Spleen (tissue), 11 donors: ENCODE measurements around the gene LIPE. TPM values are rescaled to one million over a fixed set of nuclear protein-coding genes. Genes with fewer than 3 reads are reported as not detected.

Source experiments
- DNase-seq: peaks from one replicate; pipeline ENCODE4 v3.0.0-alpha.2; 2020
- H3K27ac ChIP-seq, 8 donors: fragments of 200-600 bp; sonication (generic) in 7 of 8; 1 replicate in 4 of 8; 2 replicates in 4 of 8; pipeline versions ENCODE4 v1.5.0 to v1.8.0; 2016 to 2021; ENCODE audit warnings: inconsistent platforms in 4 of 8, mild to moderate bottlenecking in 4 of 8, moderate library complexity in 1 of 8
- H3K27me3 ChIP-seq, 7 donors: fragments of 200-600 bp; sonication (generic) in 6 of 7; replicated peaks in 1 of 7; 1 replicate in 4 of 7; 2 replicates in 3 of 7; pipeline versions ENCODE4 v1.5.0 to v1.8.0; 2016 to 2021; ENCODE audit warnings: inconsistent platforms in 3 of 7, mild to moderate bottlenecking in 1 of 7
- H3K36me3 ChIP-seq, 6 donors: fragments of 200-600 bp; sonication (generic) in 5 of 6; 1 replicate in 4 of 6; 2 replicates in 2 of 6; pipeline versions ENCODE4 v1.5.0 to v1.8.0; 2016 to 2021; ENCODE audit warnings: inconsistent platforms in 2 of 6
- H3K4me1 ChIP-seq, 6 donors: fragments of 200-600 bp; sonication (generic) in 5 of 6; 1 replicate in 3 of 6; 2 replicates in 3 of 6; pipeline versions ENCODE4 v1.5.0 to v1.8.0; 2016 to 2021; ENCODE audit warnings: inconsistent platforms in 3 of 6
- H3K4me3 ChIP-seq, 8 donors: fragments of 200-600 bp; sonication (generic) in 7 of 8; 1 replicate in 4 of 8; 2 replicates in 4 of 8; pipeline versions ENCODE4 v1.5.0 to v1.8.0; 2016 to 2021; ENCODE audit warnings: inconsistent platforms in 4 of 8, mild to moderate bottlenecking in 4 of 8, moderate library complexity in 2 of 8
- H3K9me3 ChIP-seq, 8 donors: fragments of 200-600 bp; sonication (generic) in 7 of 8; 1 replicate in 4 of 8; 2 replicates in 4 of 8; pipeline versions ENCODE4 v1.5.0 to v1.8.0; 2016 to 2021; ENCODE audit warnings: inconsistent platforms in 4 of 8
- POLR2A ChIP-seq, 3 donors: fragments of 450-650 bp; IDR thresholded peaks; one replicate each; pipeline ENCODE4 v1.5.1; 2017; ENCODE audit warnings: antibody characterized with exemption in 3 of 3, mild to moderate bottlenecking in 1 of 3
- POLR2AphosphoS5 ChIP-seq, 3 donors: sonication (generic); formaldehyde crosslinking; IDR thresholded peaks; one replicate each; pipeline ENCODE4 v1.5.1; 2017; ENCODE audit warnings: antibody characterized with exemption in 3 of 3
- WGBS, 5 donors: extraction: QIAGEN DNeasy Blood & Tissue Kit in 3 of 5; methylation state at CpG; one replicate each; pipeline versions ENCODE4 v1.1.5 to v1.1.7; 2013 to 2018; 5-methylcytosine and 5-hydroxymethylcytosine counted together
- intact Hi-C: fragments of 100-400 bp; cut with DNase I; formaldehyde crosslinking; loops from one replicate; pipeline ENCODE4 v1.15.0; 2023; ENCODE audit warnings: low total_unique reads
- polyA plus RNA-seq, 3 donors: library from polyadenylated mRNA; stranded (reverse); fragments of 200-250 nt; gene quantifications; one replicate each; pipeline ENCODE4 v1.2.1, GENCODE V29; 2013
- total RNA-seq, 7 donors: library from RNA; depleted of rRNA in 3 of 7; stranded (reverse); fragments of >200 nt in 3 of 7; fragmentation: NEBNext Ultra II Directional in 4 of 7; extraction: Animal tissue kit (Norgen Biotek cat#: 25700) in 4 of 7; gene quantifications; one replicate each; pipeline versions ENCODE4 v1.1.0 to v1.2.1, GENCODE V29; 2016 to 2021
- TF ChIP-seq, protein P1 (sequence below), 11 experiments: fragments of 200-600 bp in 7 of 11; fragments of 450-650 bp in 4 of 11; sonication (generic) in 4 of 11; IDR thresholded peaks in 8 of 11; conservative IDR thresholded peaks in 3 of 11; 1 replicate in 7 of 11; 2 replicates in 4 of 11; pipeline versions ENCODE4 v1.4.0 to v1.8.0; 2016 to 2021; ENCODE audit warnings: antibody characterized with exemption in 11 of 11, inconsistent platforms in 4 of 11, mild to moderate bottlenecking in 1 of 11
- donor health status: healthy with polysubstance abuse.
- donor health status: DM: no; HTN: no; CAD: no; lungs with moderate emphysema.
- donor health status: DM: no; HTN: no; CAD: no.
- donor health status: Bipolar disorder and iron deficiency.
- donor health status: healthy.
- donor health status: DM: no; HTN: no; CAD: no.
- donor health status: DM: yes; HTN: yes; CAD: no.

The LIPE gene
- total and polyA plus RNA-seq, 10 donors = 20.6 to 43.7 (median 25.2) TPM

DNA sequence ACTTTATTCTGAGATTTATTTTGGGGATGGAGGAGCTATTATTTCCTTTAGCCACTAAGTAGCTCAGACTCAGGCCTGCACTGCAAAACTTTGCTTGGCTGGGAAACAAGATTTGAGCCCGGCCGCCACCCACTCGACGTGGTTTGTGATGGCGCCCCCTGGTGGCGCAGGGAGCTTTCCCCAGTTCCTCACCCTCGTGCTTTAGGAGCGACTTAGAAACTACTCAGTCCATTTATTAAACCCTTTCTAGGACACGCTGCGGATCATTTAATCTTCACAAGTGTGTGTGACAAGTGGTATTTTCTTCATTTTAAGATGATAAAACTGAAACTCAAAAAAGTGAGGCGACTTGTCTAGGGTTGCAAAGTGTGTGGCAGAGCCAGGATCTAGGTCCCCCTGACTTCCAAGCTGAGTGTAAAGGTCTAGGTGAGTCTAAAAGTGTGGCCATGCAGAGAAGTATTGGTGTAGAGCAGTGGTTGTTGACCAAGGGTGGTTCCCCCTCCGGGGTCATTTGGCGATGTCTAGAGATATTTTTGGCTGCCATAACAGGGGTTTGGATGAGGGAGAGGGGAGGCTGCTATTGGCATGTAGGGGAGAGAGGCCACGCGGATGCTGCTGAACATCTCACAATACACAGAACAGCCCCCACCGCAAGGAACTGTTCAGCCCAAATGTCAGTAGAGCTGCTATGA, 13.3 kb upstream of the LIPE start:
- no peak overlapping the region for H3K27ac ChIP-seq
- H3K4me1 ChIP-seq = peaks cover 6 to 35% (median 14%) of the 10 kb centered on the region in 6 donors
- TF ChIP-seq POLR2AphosphoS5 (IDR thresholded peaks at IDR 0.05) (peak in 1 of 3 donors; percentile 47), POLR2A (IDR thresholded peaks at IDR 0.05) (no peak)
- TF ChIP-seq, protein P1, sequence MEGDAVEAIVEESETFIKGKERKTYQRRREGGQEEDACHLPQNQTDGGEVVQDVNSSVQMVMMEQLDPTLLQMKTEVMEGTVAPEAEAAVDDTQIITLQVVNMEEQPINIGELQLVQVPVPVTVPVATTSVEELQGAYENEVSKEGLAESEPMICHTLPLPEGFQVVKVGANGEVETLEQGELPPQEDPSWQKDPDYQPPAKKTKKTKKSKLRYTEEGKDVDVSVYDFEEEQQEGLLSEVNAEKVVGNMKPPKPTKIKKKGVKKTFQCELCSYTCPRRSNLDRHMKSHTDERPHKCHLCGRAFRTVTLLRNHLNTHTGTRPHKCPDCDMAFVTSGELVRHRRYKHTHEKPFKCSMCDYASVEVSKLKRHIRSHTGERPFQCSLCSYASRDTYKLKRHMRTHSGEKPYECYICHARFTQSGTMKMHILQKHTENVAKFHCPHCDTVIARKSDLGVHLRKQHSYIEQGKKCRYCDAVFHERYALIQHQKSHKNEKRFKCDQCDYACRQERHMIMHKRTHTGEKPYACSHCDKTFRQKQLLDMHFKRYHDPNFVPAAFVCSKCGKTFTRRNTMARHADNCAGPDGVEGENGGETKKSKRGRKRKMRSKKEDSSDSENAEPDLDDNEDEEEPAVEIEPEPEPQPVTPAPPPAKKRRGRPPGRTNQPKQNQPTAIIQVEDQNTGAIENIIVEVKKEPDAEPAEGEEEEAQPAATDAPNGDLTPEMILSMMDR (IDR thresholded peaks at IDR 0.05 in 8 of 11, conservative IDR thresholded peaks at IDR 0.05 in 3 of 11) = peak; percentile 62 to 96 (median 89)
- DNase-seq = peak; percentile 94
- 23 to 30% (median 27%) methylated on average over 16 of the region's 16 CpGs for WGBS, 5 donors
- no peak overlapping the region for H3K4me3 ChIP-seq
- no peaks in the 10 kb centered on the region for H3K27me3 ChIP-seq
- H3K9me3 ChIP-seq = no peaks in the 10 kb centered on the region
- H3K36me3 ChIP-seq = no peaks in the 10 kb centered on the region
- intact Hi-C loops = no loop called here

DNA sequence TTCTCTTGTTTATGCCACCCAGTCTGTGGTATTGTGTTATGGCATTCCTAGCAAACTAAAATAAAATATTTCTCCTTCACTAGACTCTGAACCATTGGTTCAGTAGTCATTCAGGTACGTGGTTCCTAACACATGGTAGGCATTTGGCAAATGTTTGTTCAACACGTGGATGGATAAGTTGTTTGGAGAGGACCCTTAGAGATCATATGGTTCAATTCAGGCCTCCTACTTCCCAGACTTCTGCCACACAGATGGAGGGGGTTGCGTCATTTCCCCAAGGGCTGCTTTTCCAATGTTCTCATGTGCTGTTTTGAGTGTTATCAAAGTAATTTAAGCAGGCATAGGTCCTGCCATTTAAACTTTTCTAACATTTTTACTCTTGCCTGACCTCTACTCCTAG, 8.8 kb upstream of the LIPE start:
- no peaks in the 10 kb centered on the region for H3K36me3 ChIP-seq
- peaks cover 7 to 36% (median 25%) of the 10 kb centered on the region in 6 donors for H3K4me1 ChIP-seq
- no peaks in the 10 kb centered on the region for H3K9me3 ChIP-seq
- H3K27ac ChIP-seq = no peak overlapping the region
- no peak overlapping the region for H3K4me3 ChIP-seq
- no peaks in the 10 kb centered on the region for H3K27me3 ChIP-seq
- DNase-seq = no peak
- intact Hi-C loops = no loop called here
- 70 to 91% (median 76%) methylated on average over 3 of the region's 3 CpGs for WGBS, 5 donors
- TF ChIP-seq, protein P1 (IDR thresholded peaks at IDR 0.05 in 8 of 11, conservative IDR thresholded peaks at IDR 0.05 in 3 of 11) = no peak
- no peak for TF ChIP-seq POLR2AphosphoS5 (IDR thresholded peaks at IDR 0.05)
- TF ChIP-seq POLR2A (IDR thresholded peaks at IDR 0.05) = no peak

DNA sequence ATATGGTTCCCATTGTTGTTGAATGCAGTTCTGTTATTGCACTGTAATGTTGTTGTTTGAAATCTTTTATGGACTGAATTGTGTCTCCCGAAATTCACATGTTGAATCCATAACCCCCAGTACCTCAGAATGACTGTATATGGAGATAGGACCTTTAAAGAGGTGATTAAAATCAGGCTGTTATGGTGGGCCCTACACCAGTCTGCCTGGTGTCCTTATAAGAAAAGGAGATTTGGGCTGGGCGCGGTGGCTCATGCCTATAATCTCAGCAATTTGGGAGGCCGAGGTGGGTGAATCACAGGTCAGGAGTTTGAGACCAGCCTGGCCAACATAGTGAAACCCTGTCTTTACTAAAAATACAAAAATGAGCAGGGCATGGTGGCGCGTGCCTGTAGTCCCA, 8.1 kb upstream of the LIPE start:
- Histone ChIP-seq H3K27ac (no peak overlapping the region), H3K36me3 (no peaks in the 10 kb centered on the region), H3K4me1 (peaks cover 3 to 29% (median 18%) of the 10 kb centered on the region in 6 donors), H3K27me3 (no peaks in the 10 kb centered on the region), H3K4me3 (no peak overlapping the region), H3K9me3 (no peaks in the 10 kb centered on the region)
- WGBS, 5 donors = 94 to 98% (median 98%) methylated on average over 6 of the region's 6 CpGs
- intact Hi-C loops = no loop called here
- DNase-seq = no peak
- TF ChIP-seq, protein P1 (IDR thresholded peaks at IDR 0.05 in 8 of 11, conservative IDR thresholded peaks at IDR 0.05 in 3 of 11) = no peak
- TF ChIP-seq POLR2AphosphoS5 (IDR thresholded peaks at IDR 0.05) = no peak
- TF ChIP-seq POLR2A (IDR thresholded peaks at IDR 0.05) = no peak

DNA sequence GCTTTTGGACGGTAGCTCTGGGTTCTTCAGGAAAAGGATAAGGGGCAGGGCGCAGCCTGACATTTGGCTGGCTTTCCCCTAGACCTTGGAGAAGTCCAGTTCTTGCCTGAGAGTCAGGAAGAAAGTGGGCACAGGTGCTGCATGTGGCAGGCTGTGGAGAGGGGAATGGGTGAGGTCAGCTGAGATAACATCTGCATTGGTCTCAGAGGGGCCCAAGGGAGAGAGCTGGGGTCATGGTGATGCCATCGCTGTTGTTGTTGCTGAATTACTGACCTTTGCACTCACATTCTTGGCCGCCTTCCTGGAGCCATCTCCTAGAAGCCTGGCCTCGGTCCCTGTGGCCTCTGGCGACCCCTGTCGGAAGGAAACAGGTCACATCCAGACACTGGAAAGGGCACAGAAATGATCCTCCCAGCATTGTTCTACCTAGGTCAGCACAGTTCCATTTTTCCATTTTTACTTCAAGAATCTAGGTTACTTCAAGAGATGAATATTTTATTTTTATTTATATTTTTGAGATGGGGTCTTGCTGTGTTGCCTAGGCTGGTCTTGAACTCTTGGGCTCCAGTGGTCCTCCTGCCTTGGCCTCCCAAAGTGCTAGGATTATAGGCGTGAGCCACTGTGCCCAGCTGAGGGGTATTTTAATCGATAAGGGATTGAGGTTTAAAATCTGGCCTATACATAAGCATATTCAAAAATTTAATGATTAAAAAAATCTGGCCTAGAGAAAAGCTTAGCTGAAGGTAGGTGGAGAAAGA, 6.5 kb upstream of the LIPE start:
- no peaks in the 10 kb centered on the region for H3K27me3 ChIP-seq
- WGBS, 5 donors = 30 to 62% (median 45%) methylated on average over 9 of the region's 9 CpGs
- peaks cover 0 to 23% (median 14%) of the 10 kb centered on the region in 6 donors for H3K4me1 ChIP-seq
- no peaks in the 10 kb centered on the region for H3K36me3 ChIP-seq
- no peak overlapping the region for H3K4me3 ChIP-seq
- peak; percentile 89 for DNase-seq
- TF ChIP-seq, protein P1 (IDR thresholded peaks at IDR 0.05 in 8 of 11, conservative IDR thresholded peaks at IDR 0.05 in 3 of 11) = peak; percentile 20 to 78 (median 57)
- no peak for TF ChIP-seq POLR2A (IDR thresholded peaks at IDR 0.05)
- TF ChIP-seq POLR2AphosphoS5 (IDR thresholded peaks at IDR 0.05) = peak; percentile 14 to 74 (median 70)
- intact Hi-C loops = no loop called here
- H3K27ac ChIP-seq = peak overlapping the region in 7 of 8 donors; percentile 43 to 76 (median 72)
- no peaks in the 10 kb centered on the region for H3K9me3 ChIP-seq
